ENCODE measurements around the gene TCHP. TPM values are rescaled to one million over a fixed set of nuclear protein-coding genes. Genes with fewer than 3 reads are reported as not detected.

The TCHP gene
- total and polyA plus RNA-seq, 2 of the 13 experiments (the other 11 are each of a cell fraction or from before 2014, with no cell fraction given), result 6.7 to 12.2 TPM

DNA sequence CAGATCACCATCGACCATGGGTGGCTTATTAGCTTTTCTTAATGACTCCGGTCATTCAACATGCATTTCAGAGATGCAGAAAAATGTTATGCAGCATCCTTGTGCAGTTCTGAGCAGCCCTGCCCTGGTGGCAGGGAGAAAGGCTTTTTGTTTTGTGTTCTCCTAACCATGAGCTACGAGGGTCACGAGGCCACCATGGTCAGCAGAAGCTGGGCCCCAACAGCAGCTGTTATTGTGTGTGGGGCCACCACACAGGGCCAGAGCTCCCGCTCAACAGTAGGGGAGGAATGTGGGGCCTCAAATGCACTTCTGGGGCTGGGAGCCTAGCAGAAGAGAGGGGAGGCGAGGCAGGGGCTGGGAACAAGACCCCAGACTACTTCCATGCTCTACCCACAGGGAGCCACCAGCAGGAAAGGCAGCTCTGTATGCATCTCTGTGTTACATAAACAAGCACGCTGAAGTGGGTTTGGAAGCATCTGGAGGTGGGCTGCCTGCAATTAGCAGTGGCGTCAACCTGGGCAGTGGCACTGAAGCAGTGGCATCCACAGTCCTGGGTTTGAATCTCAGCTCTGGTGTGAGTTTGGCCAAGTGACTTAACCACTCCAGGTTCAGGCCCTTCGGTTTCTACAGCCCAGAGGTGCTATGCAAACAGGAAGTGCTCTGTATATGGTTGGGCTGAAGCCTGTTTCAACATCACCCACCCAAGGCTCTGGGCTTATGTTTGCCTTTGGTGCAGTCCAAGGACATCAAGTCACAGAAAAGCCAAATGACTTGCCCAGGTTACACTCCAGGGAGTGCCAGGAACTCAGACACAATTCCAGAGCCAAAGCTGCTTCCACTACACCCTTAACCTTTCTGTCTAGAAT is 36.0 kb upstream of the TCHP start (continued):
- TF ChIP-seq, protein P1, sequence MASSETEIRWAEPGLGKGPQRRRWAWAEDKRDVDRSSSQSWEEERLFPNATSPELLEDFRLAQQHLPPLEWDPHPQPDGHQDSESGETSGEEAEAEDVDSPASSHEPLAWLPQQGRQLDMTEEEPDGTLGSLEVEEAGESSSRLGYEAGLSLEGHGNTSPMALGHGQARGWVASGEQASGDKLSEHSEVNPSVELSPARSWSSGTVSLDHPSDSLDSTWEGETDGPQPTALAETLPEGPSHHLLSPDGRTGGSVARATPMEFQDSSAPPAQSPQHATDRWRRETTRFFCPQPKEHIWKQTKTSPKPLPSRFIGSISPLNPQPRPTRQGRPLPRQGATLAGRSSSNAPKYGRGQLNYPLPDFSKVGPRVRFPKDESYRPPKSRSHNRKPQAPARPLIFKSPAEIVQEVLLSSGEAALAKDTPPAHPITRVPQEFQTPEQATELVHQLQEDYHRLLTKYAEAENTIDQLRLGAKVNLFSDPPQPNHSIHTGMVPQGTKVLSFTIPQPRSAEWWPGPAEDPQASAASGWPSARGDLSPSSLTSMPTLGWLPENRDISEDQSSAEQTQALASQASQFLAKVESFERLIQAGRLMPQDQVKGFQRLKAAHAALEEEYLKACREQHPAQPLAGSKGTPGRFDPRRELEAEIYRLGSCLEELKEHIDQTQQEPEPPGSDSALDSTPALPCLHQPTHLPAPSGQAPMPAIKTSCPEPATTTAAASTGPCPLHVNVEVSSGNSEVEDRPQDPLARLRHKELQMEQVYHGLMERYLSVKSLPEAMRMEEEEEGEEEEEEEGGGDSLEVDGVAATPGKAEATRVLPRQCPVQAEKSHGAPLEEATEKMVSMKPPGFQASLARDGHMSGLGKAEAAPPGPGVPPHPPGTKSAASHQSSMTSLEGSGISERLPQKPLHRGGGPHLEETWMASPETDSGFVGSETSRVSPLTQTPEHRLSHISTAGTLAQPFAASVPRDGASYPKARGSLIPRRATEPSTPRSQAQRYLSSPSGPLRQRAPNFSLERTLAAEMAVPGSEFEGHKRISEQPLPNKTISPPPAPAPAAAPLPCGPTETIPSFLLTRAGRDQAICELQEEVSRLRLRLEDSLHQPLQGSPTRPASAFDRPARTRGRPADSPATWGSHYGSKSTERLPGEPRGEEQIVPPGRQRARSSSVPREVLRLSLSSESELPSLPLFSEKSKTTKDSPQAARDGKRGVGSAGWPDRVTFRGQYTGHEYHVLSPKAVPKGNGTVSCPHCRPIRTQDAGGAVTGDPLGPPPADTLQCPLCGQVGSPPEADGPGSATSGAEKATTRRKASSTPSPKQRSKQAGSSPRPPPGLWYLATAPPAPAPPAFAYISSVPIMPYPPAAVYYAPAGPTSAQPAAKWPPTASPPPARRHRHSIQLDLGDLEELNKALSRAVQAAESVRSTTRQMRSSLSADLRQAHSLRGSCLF (CRISPR knock-in tag; IDR thresholded peaks at IDR 0.05; ENCODE audit: borderline replicate concordance), result no peak
- TF ChIP-seq, protein P2, sequence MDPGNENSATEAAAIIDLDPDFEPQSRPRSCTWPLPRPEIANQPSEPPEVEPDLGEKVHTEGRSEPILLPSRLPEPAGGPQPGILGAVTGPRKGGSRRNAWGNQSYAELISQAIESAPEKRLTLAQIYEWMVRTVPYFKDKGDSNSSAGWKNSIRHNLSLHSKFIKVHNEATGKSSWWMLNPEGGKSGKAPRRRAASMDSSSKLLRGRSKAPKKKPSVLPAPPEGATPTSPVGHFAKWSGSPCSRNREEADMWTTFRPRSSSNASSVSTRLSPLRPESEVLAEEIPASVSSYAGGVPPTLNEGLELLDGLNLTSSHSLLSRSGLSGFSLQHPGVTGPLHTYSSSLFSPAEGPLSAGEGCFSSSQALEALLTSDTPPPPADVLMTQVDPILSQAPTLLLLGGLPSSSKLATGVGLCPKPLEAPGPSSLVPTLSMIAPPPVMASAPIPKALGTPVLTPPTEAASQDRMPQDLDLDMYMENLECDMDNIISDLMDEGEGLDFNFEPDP (CRISPR knock-in tag; conservative IDR thresholded peaks at IDR 0.05), result no peak
- TF ChIP-seq ZNF841 (CRISPR knock-in tag; IDR thresholded peaks at IDR 0.05; ENCODE audit: borderline replicate concordance), result no peak
- TF ChIP-seq, protein P3, sequence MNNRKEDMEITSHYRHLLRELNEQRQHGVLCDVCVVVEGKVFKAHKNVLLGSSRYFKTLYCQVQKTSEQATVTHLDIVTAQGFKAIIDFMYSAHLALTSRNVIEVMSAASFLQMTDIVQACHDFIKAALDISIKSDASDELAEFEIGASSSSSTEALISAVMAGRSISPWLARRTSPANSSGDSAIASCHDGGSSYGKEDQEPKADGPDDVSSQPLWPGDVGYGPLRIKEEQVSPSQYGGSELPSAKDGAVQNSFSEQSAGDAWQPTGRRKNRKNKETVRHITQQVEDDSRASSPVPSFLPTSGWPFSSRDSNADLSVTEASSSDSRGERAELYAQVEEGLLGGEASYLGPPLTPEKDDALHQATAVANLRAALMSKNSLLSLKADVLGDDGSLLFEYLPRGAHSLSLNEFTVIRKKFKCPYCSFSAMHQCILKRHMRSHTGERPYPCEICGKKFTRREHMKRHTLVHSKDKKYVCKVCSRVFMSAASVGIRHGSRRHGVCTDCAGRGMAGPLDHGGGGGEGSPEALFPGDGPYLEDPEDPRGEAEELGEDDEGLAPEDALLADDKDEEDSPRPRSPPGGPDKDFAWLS (CRISPR knock-in tag; IDR thresholded peaks at IDR 0.05; ENCODE audit: borderline replicate concordance), result no peak
- no peak for TF ChIP-seq IKZF1 (IDR thresholded peaks at IDR 0.05)
- TF ChIP-seq TMF1 (CRISPR knock-in tag; IDR thresholded peaks at IDR 0.05; ENCODE audit: low read depth), result no peak
- TF ChIP-seq, protein P4, sequence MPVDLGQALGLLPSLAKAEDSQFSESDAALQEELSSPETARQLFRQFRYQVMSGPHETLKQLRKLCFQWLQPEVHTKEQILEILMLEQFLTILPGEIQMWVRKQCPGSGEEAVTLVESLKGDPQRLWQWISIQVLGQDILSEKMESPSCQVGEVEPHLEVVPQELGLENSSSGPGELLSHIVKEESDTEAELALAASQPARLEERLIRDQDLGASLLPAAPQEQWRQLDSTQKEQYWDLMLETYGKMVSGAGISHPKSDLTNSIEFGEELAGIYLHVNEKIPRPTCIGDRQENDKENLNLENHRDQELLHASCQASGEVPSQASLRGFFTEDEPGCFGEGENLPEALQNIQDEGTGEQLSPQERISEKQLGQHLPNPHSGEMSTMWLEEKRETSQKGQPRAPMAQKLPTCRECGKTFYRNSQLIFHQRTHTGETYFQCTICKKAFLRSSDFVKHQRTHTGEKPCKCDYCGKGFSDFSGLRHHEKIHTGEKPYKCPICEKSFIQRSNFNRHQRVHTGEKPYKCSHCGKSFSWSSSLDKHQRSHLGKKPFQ (CRISPR knock-in tag; IDR thresholded peaks at IDR 0.05; ENCODE audit: insufficient replicate concordance), result peak; percentile 94
- TF ChIP-seq, protein P5, sequence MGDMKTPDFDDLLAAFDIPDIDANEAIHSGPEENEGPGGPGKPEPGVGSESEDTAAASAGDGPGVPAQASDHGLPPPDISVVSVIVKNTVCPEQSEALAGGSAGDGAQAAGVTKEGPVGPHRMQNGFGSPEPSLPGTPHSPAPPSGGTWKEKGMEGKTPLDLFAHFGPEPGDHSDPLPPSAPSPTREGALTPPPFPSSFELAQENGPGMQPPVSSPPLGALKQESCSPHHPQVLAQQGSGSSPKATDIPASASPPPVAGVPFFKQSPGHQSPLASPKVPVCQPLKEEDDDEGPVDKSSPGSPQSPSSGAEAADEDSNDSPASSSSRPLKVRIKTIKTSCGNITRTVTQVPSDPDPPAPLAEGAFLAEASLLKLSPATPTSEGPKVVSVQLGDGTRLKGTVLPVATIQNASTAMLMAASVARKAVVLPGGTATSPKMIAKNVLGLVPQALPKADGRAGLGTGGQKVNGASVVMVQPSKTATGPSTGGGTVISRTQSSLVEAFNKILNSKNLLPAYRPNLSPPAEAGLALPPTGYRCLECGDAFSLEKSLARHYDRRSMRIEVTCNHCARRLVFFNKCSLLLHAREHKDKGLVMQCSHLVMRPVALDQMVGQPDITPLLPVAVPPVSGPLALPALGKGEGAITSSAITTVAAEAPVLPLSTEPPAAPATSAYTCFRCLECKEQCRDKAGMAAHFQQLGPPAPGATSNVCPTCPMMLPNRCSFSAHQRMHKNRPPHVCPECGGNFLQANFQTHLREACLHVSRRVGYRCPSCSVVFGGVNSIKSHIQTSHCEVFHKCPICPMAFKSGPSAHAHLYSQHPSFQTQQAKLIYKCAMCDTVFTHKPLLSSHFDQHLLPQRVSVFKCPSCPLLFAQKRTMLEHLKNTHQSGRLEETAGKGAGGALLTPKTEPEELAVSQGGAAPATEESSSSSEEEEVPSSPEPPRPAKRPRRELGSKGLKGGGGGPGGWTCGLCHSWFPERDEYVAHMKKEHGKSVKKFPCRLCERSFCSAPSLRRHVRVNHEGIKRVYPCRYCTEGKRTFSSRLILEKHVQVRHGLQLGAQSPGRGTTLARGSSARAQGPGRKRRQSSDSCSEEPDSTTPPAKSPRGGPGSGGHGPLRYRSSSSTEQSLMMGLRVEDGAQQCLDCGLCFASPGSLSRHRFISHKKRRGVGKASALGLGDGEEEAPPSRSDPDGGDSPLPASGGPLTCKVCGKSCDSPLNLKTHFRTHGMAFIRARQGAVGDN (CRISPR knock-in tag; IDR thresholded peaks at IDR 0.05), result peak; percentile 98
- TF ChIP-seq TCF7L2 (IDR thresholded peaks at IDR 0.05; ENCODE audit: low read depth, low read length), result no peak
- TF ChIP-seq ZNF713 (CRISPR knock-in tag; IDR thresholded peaks at IDR 0.05), result no peak
- no peak for TF ChIP-seq ZFP82 (CRISPR knock-in tag; IDR thresholded peaks at IDR 0.05; ENCODE audit: borderline replicate concordance)
- TF ChIP-seq HNRNPL (IDR thresholded peaks at IDR 0.05; ENCODE audit: low read depth, low read length), result 0 out of 2 replicates have a peak, but pooled peaks have one; percentile 59
- peak; percentile 91 for TF ChIP-seq REPIN1 (CRISPR knock-in tag; IDR thresholded peaks at IDR 0.05; ENCODE audit: borderline replicate concordance, low read depth)

All from HepG2 (cell line).